ENCODE data around the gene SLIT3.

SLIT3 gene

DNA sequence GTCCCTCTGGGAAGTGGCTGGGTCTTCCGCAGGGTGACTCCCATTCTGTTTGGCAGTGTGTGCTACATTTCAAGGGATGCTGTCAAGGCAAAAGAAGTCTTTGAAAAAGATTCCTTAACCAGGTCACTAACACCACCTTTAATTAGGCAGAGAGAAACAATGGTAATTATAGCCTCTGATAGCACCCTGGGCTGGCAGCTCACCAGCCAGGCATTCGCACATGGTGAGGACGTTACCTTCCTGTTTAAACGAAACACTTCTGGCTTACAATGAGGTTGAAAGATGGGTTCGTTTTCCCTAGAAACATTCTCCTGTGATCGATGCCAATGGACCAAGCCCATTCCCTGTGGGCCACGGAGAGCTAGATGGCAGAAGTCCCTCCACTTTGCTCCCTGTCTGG is 491.7 kb downstream of the SLIT3 start:
- no peak for DNase-seq

DNA sequence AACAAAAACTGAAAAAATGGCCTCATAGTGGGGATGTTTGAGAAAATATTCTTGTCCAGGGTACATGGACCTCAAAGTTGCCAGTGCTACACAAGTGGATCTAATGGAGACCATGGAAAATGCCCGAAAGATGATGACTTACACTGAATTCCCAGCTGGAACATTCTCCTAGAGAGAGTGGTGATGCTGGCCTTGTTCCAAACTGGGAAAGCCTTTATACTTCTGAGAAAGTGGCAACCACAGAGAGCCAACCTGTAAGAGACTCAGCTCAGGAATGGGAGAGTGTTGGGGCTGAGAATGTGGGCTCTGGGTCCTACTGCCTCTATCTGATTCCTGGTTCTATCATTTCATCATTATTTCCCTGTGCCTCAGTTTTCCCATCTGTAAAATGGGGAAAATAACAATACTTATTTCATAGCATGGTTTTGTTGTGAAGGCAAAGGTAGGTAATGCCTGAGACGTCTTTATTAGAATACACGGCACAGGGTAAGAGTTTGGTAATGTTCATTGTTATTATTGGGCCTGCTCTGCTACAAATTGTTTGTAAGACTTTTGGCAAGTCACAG is 492.8 kb downstream of the SLIT3 start:
- no peak for DNase-seq

DNA sequence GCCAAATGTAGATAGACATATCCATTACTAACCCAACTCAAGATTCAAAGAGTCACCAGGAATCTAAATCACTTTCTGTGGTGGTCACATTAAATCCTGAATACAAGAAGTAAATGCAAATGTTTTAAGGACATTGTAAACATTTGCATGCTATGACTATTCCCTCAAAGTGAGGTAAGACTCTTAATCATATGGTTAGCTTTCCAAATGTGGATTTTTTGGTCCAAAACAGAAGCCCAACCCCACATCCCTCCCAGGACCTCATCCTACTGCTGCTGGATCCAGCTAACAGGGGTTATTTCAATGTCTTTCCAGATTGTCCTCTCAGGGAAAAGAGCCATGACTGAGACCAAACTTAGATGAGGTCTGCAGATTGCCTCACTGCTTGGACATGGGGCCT is 493.7 kb downstream of the SLIT3 start:
- DNase-seq = no peak

DNA sequence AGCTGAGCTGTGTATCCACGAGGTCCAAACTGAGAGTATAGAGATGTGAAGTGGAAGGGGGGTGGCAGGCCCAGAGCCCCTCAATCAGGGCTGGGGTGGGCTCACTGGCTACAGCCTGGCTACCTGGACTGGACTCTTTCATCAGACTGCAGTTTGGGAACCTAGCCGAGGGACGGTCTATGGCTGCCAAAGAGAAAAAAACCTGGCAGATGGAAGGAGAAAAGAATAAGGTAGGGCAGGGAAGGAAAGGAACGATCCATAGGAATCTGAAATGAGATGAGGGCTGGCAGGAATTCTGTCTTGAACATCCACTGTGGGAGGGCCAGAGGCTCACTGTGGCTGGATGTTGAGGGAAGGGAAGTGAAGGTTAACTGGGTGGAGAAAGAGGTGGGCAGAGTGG is 497.4 kb downstream of the SLIT3 start:
- DNase-seq = no peak

DNA sequence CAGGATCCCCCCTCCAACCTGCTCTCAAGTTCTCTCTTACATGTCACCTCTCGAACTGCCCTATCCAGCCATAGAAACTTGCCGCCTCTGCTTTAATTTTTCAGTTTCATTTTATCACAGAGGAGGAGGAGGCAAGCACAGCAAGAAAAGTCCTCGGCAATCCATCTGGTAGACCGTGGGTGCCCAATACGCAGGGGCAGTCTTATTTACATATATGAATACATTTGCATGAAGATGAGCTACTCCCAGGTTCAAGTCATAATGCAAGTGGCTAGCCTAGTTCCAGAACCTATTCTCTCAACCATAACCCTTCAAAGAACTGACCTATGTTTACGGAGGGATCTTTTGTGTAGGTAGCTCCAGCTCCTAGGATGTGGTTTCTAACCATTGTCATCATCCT is 498.6 kb downstream of the SLIT3 start:
- DNase-seq = no peak

DNA sequence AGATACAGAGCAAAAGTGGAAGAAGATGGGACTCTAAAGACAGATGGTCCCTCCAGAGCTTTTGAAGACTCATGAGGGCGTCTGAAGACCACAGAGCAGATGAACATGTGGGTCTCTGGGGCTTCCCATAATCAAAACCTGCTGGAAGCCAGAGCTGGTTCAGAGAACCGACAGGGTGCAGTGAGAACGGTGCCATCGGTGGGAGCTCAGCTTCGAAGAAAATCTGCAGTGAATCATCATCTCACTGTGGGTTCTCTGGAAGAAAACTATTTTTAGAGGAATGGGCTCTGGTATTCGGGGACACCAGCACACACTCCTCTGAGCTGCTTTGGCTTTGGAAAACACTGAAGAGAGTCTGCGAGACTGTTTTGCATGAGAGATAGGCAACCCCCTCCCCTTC is 499.4 kb downstream of the SLIT3 start:
- DNase-seq = no peak

DNA sequence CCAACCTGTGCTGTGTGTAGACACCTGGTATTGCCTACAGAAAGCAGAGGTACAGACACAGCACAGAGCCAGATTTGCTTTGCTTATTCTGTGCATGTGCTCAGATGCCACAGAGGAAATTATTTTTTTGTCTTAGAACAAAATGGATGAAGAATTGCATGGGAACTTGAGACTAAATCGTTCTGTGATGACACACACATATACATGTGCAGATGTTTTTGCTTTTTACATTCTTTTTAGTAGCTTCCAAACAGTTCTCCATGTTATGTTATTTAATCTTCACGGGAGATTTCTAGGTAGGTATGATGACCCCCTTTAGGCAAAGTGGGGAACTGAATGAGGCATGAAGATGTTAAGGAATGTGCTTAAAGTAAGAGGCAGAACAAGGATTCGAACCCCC is 500.2 kb downstream of the SLIT3 start:
- DNase-seq = no peak

DNA sequence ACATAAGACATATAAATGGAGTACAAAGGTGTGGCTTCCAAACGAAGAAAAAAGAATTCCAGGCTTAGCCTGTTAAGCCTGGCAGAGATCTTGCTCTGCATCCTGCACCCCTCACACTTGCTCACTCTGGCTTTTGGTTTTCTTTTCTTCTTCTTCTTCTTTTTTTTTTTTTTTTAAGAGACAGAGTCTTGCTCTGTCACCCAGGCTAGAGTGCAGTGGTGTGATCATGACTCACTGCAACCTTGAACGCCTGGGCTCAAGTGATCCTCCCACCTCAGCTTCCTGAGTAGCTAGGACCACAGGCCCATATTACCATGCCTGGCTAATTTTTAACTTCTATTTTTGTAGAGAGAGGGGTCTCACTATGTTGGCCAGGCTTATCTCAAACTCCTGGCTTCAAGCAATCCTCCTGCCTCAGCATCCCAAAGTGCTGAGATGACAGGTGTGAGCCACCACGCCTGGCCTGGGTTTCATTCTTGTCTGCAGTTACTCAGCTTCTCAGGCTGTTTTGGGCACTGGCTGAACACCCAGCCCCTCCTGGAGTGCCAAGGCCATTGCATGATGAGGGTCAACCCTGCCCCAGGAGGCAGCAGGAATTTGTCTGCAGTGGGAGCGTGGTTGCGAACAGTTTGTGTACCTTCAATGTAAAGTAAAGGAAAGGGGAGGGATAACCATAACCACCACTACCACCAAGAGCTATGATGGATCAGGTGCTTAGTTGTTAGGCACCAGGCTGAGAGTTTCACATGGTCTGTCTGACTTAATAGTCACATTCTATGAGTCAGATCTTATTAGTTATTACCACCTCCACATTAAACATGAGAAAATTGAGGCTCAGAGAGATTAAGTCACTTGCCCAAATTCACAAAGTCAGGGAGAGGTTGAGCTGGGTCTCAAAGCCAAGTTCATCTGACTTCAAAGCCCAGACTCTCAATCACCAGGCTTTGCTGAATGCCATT is 502.6 kb downstream of the SLIT3 start:
- peak; percentile 41 for DNase-seq

DNA sequence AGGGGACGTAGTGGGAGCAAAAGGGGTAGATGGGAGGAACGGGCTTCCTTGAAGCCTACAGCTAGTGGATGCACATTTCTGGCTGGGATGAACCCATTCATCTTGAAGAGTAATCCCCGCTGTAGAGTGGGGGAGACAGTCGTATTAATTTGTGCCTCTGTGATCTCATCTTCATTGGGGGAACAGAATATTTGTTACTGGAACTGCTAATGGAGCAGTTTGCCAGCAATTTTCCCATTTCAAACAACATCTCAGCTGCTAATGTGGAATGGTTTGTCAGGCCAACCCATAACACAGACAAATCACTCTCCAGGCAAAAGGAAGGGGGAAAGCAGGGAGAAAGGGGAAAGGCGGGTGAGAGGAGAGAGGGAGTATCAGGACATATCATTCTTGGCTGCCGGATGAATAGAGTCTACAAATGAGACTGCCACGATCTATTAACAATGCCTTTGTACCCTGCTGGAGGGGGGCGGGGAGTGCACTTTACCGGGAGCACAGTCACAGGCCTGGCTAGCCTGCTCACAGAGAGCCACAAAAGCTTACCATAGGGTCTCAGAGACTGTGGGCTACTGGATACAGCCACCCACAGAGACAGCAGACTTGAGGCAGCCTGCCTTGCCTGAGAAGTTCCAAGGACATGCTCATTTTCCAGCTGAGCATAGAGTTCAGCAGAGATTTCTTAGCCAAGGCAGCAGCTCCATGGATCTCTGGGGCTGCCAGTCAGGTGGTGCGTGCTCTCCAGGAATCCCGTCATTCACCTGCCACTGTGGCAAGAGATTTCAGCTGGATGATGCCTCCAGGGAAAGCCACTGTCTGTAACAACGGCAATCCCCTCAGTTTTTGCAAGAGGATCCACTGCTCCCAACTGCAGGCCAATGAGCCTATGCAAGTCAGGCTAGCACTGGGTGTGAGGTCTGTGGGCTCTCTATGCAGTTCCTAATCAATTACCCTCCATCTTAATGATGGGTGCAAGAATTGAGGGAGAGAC is 504.1 kb downstream of the SLIT3 start:
- DNase-seq = no peak

DNA sequence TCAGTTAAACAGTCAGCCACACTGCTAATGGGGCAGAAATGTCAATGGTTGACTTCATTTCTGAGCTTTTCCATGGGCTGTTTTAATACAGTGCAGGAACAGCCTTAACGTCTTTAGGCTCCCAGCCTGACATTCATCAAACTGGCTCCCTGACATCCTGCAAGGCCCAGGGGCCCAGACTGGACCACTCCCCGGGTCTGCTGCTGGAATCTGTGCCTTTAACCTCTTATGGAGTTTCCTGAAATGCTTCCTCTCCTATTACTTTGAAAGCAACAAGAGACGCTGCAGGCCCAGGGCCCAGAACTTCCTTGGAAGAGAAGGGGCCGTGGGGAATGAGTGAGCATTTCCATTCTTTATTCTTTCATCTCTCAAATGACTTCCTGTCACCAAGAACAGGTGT is 504.9 kb downstream of the SLIT3 start:
- no peak for DNase-seq

DNA sequence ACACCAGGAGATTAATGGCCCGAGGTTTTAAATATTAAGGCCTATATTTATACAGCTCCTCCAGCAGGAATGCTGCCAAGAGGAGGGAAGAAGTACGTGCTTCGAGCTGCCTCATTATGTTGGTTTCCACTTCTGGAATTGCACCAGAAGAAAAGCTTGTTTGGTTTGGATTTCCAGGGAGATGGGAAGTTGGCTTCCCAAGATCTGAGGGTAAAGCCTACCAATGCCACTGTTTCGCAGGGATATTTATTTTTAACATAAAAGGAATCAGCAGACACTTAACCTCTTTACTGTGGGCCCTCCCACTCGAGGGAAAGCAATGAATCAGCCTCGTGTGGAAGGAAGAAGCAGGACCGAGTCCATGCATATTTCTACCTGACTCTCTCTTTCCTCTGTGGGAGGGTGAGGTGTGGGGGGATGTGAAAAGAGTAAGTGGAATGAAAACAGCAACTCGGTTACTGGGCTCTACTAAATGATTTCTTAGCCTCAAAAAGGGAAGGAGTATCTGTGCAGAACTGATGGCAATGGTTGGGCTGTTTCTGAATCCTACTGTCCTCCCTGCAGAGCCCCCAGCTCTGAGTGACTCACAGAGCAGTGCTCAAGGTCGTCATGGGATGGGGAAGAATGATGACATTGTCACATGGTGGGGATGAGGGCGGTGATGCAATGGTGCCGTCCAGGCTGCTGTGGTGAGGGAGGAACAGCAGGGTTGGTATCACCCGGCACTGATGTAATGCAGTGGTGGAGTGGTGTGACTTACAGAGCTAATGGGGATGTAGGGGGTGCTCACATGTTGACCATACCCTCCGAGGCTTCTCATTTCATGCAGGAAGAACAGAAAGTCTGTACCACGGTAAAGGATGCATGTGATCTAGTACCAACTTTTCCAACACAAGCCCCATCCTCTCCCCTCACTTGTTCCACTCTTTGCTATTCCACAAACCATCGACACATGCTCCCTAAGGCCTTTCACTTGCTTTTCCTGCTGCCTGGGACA is 506.8 kb downstream of the SLIT3 start:
- DNase-seq = peak; percentile 93

DNA sequence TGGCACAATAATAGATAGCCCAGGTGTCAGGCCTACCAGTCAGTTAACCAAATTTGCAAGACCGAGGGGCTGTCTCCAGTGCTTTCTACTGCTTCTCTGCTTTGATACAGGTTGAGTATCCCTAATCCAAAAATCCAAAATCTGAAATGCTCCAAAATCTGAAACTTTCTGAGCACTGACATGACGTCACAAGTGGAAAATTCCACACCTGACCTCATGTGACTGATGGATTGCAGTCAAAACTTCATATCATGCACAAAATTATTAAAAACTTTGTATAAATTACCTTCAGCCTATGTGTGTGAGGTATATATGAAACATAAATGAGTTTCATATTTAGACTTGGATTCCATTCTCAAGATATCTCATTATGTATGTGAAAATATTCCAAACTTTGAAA is 508.3 kb downstream of the SLIT3 start:
- DNase-seq = no peak

DNA sequence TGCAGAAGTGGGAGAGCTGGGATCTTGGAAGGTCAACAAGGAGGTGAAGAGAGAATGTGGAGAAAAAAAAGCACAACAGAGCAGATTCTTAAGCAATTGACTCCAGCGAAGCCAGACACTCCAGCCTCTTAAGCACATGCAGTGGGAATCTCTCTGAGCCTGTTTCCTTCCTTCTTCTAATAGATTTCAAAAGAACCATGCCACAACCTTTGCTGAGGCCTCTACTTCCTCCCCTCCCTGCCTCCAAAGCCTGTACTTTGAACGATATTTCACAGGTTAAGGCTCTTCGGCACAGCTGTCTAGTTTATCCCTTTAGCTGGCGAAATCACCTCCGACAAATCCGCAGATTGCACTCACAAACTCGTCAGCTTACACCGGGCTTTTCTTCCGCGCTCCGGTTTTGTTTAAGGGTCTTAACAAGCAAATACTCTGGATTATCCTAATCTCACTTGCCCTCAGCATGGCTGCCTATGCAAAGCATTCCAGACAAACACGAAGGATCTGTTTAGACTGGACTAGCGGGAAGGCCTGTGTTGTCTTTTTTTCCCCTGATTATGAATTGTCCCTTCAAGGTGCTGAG is 510.2 kb downstream of the SLIT3 start:
- peak; percentile 67 for DNase-seq

DNA sequence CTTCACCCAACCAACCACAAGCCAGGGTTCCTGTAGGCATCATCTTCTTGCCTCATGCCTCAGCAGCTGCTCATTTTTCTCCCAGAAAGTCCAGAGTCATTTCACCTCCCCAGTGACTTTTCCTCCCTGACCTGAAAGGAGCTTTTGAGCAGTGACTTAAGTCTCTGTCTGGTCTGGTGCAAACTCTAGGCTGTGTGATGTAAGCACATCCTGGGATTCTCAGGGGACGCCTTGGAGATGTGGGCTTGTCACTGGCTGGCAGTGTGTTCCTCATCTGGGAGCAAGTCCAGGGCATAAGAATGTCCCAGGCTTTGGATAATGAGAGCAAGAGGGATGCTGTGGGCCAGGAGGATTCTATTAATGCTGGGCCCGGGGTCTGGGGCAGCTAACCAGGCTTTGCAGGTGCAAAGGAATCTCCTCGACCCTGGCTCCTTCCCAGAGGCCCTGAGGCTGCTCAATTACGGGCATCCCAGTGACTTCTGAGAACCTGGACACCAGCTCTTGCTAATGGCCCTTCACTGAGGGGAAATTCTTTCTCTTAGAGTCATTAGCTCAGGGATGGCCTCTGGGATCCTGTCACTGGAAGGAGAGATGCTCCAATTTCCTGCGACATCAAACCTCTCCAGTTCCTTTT is 510.8 kb downstream of the SLIT3 start:
- DNase-seq = peak; percentile 71

DNA sequence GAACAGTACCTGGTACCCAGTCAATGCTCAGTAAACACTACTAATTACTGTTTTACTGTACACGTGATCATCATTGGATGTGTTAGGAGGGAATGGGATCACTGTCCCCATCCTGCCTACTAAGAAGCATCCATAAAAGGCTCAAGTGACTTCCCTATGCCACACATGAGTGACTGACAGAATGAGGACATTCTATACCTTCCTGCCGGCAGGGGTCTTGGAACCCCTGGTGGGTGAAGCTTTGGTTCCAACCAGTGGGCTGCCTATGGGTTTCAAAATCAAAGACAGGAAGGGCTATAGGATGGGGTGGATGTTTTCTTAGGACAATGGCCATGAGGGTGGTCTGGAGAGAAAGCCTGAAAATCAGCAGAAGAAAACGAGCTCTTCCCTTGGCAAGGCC is 512.2 kb downstream of the SLIT3 start:
- no peak for DNase-seq

DNA sequence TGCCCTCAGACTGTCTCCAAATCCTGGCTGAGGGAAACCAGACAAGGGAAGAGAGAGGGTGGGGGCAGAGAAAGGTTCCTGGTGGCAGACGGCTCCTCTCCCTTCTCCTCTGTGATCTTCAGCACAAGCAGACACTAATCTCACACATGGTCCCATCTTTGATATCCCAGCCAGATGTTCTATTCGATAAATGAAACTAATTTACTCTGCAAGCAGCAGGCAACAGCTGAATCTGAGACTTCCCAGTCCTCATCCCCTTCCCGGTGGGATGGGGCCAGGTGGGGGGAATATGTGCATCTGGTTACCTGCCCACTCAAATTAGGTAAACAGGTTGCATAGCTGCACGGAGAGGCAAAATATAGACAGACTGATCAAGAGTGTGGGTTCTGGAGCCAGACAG is 512.8 kb downstream of the SLIT3 start:
- no peak for DNase-seq

DNA sequence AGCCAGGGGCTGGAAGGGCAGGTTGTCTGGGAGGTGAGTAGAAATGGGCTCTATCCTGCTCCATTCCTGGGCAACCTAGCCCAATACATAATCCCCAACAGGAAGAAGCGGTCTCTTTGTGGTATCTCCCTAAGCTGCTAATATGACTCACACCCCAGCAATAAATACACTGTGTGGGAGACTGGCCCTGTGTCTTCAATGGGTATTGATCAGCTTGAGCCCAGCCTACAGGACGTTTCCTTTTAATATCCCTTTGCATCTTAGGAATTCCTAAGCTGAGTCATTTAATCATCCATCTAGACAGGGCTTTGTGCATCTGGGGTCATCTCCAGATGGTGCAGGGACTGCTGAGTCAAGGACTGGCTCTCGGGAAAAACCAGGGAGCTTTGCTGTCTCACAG is 514.8 kb downstream of the SLIT3 start:
- DNase-seq = peak; percentile 73

DNA sequence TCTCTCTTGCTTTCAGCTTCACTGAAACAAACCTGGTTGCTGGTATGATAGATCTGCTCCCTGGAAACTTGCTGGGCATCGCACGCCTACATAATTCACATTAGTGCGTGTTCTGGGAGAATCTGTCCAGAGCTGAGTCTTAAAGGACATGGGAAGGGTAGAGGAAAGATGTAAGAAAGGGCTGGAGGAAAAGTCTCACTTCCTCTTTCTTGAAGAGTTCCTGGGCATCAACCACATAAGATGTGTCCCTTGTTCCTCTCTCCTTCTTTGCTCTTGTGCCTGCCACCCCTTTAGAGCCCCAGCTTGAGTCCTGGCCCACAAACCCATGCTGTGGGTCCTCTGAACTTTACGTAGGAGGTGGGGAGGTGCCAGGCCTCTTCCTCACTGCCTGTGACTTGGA is 516.5 kb downstream of the SLIT3 start:
- DNase-seq = peak; percentile 77

DNA sequence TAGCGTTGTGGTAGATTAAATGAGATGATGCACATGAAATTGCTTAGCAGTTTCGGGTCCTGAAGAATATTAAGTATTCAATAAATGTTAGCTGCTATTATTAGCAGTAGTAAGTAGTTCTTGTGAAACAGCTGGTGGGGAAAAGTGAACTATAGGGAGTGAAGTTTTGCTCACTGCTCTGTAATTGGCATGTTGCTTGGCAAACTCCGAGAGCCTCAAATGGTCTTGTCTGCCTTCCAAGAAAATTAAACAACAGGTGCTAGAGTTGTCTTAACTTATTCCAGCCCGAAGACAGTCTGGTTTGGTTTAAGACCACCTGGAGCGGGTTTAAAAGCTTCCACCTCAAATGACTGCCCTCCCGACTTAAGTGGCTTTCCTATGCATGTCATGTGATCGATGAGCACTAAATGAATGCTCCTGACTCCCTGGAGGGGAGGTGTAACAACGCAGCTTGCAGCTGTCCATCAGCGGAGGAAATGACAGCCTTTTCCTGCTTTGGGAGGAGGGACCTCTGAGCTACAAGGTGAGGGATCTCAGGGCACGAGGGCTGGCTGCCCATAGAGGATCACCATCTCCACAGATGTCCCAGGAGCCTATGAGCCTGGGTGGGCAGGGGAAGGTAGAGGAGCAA is 518.9 kb downstream of the SLIT3 start:
- no peak for DNase-seq

DNA sequence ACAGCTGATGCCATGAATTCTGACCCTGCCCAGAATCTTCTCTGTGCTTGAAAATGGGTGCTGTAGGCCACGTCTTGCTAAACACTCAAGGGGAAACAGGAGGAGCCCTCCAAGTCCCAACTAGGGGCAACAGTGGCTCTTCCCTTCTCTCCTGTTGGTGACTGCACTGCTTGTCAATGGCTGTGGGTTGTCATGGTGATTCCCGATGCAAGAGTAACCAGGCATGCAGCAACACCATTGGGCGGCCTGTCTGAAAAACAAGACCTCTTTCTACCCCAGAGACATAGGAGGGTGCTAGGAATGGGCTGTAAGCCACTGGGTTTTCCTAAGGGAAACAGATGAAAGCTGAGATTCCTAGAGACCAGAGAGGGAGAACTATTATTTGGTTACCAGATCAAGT is 520.1 kb downstream of the SLIT3 start:
- DNase-seq = no peak

DNA sequence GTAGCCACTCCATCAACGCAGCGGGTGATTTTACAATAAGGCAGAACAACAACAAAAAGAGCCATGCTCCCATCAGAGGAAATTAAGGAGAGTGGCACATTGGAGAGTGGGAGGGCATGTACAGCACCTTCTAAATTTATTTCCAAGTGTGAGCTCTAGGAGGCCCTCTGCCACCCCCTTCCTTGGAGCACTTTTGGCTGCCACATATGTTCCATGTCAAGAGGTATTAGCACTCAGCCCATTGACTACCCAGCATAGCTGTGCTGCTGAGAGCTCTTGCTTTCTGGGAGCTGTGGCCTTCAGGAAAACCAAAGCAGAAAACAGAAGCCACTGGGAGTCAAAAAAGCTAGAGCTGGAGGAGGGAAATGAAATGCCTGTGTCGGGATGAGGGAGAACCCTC is 521.6 kb downstream of the SLIT3 start:
- no peak for DNase-seq

All from MV-4-11 (cell line).